Neural progenitor cell (in vitro differentiated cells): ENCODE measurements around the gene EIF5A. TPM values are rescaled to one million over a fixed set of nuclear protein-coding genes. Genes with fewer than 3 reads are reported as not detected.

Experiments used
- DNase-seq: peaks from one replicate; pipeline ENCODE4 v3.0.0-alpha.2; 2016; ENCODE audit warnings: low spot score
- H2AFZ ChIP-seq: fragments of 200-600 bp; sonication (generic); replicated peaks from 2 replicates; pipeline ENCODE4 v1.6.1; 2016; ENCODE audit warnings: antibody characterized with exemption
- H3F3A ChIP-seq: fragments of 200-600 bp; sonication (generic); 2 replicates; pipeline ENCODE4 v1.6.1; 2016; ENCODE audit warnings: antibody characterized with exemption, low read depth
- H3K27ac ChIP-seq: fragments of 200-600 bp; sonication (generic); 2 replicates; pipeline ENCODE4 v1.5.1; 2016; ENCODE audit warnings: mild to moderate bottlenecking
- H3K27me3 ChIP-seq: fragments of 200-600 bp; sonication (generic); 2 replicates; pipeline ENCODE4 v1.6.1; 2016; ENCODE audit warnings: mild to moderate bottlenecking, moderate library complexity
- H3K36me3 ChIP-seq: fragments of 200-600 bp; sonication (generic); 2 replicates; pipeline ENCODE4 v1.5.1; 2016
- H3K4me1 ChIP-seq: fragments of 200-600 bp; sonication (generic); 2 replicates; pipeline ENCODE4 v1.6.1; 2016; ENCODE audit warnings: mixed run types
- H3K4me2 ChIP-seq: fragments of 200-600 bp; sonication (generic); 2 replicates; pipeline ENCODE4 v1.6.1; 2016
- H3K4me3 ChIP-seq: fragments of 200-600 bp; sonication (generic); 2 replicates; pipeline ENCODE4 v1.5.1; 2016
- H3K79me2 ChIP-seq: fragments of 200-600 bp; sonication (generic); 2 replicates; pipeline ENCODE4 v1.6.1; 2016; ENCODE audit warnings: low read depth
- H3K9ac ChIP-seq: fragments of 200-600 bp; sonication (generic); 2 replicates; pipeline ENCODE4 v1.6.1; 2016
- H3K9me3 ChIP-seq: fragments of 200-600 bp; sonication (generic); 2 replicates; pipeline ENCODE4 v1.5.1; 2016; ENCODE audit warnings: low read depth
- H4K20me1 ChIP-seq: fragments of 200-600 bp; sonication (generic); 2 replicates; pipeline ENCODE4 v1.6.1; 2016; ENCODE audit warnings: low read depth
- H3K27ac Mint-ChIP-seq: 3 replicates; pipeline ENCODE4 v1.8.0; 2021; ENCODE audit warnings: mixed read lengths
- H3K27me3 Mint-ChIP-seq: 2 replicates; pipeline ENCODE4 v1.8.0; 2022; ENCODE audit warnings: low read depth, mild to moderate bottlenecking, inconsistent platforms, moderate library complexity, mixed read lengths; ENCODE audit not compliant: insufficient read depth
- H3K36me3 Mint-ChIP-seq: 3 replicates; pipeline ENCODE4 v1.8.0; 2021; ENCODE audit warnings: mixed read lengths
- H3K4me1 Mint-ChIP-seq: 3 replicates; pipeline ENCODE4 v1.8.0; 2021; ENCODE audit warnings: mixed read lengths
- H3K4me3 Mint-ChIP-seq: 3 replicates; pipeline ENCODE4 v1.8.0; 2021; ENCODE audit warnings: mild to moderate bottlenecking, moderate library complexity, mixed read lengths
- H3K9me3 Mint-ChIP-seq: 3 replicates; pipeline ENCODE4 v1.8.0; 2020; ENCODE audit warnings: mixed read lengths
- EZH2 ChIP-seq: fragments of 200-600 bp; sonication (generic); IDR thresholded peaks from 2 replicates; pipeline ENCODE4 v1.6.1; 2017; ENCODE audit warnings: antibody characterized with exemption, mild to moderate bottlenecking, moderate library complexity
- EZH2phosphoT487 ChIP-seq: fragments of 200-600 bp; sonication (generic); IDR thresholded peaks from 2 replicates; pipeline ENCODE4 v1.6.1; 2017; ENCODE audit warnings: antibody characterized with exemption
- total RNA-seq: library from RNA; depleted of rRNA; stranded (reverse); fragments of >200 nt; gene quantifications from 2 replicates; pipeline ENCODE4 v1.2.3, GENCODE V29; 2015; ENCODE audit warnings: low replicate concordance
- TF ChIP-seq, protein P1 (sequence below): fragments of 200-600 bp; sonication (generic); IDR thresholded peaks from 2 replicates; pipeline ENCODE4 v1.5.1; 2017; ENCODE audit warnings: antibody characterized with exemption, mild to moderate bottlenecking

Gene EIF5A
- total RNA-seq, 1 donor from 2014 or later, result 251 TPM

DNA sequence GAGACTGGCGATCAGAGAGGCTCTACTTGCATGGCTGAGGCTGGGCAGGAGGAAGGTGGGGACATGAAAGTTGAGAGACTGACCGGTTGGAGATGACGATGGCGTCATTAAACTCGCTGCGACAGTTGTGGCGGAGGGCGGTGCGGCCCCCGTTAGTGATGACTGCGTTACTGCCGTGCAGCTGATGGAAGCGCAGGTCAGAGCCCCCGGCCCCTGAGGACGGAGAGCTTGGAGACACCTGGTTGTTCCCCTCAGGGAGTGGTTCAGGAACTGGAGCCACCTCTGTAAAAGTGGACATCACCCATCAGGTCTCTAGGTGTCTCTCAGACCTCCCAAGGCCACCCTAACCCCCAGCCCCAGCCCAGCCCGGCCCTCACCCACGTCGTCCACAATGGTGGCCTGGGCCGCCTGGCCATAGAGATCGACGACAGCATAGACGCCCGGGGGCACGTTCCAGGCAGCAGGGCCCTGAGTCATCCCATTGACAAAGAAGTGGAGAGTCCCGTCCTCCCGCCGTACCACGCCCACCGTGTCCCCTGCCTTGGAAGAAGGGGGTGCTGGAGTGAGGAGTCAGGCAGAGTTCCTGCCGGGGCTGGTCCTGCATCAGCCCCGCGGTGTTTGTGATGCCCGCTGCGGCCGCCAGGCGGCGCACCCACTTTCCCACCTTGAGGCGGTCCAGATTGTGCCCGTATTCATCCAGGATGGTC lies 16.5 kb downstream of the EIF5A start:
- H3K27me3 ChIP-seq, result no peaks in the 10 kb centered on the region
- peaks cover 15% of the 10 kb centered on the region for H3K4me1 Mint-ChIP-seq
- H3K27ac ChIP-seq, result no peak overlapping the region
- peak; percentile 72 for DNase-seq
- no peak overlapping the region for H2AFZ ChIP-seq
- H3K4me2 ChIP-seq, result no peak overlapping the region
- no peak overlapping the region for H3K4me3 Mint-ChIP-seq
- H3K27ac Mint-ChIP-seq, result no peak overlapping the region
- no peak overlapping the region for H3K9ac ChIP-seq
- peaks cover 20% of the 10 kb centered on the region for H3K79me2 ChIP-seq
- peaks cover 21% of the 10 kb centered on the region for H3K36me3 Mint-ChIP-seq
- peaks cover 10% of the 10 kb centered on the region for H3F3A ChIP-seq
- H3K36me3 ChIP-seq, result no peaks in the 10 kb centered on the region
- H3K4me3 ChIP-seq, result no peak overlapping the region
- H3K4me1 ChIP-seq, result peaks cover 8% of the 10 kb centered on the region
- H4K20me1 ChIP-seq, result peaks cover 4% of the 10 kb centered on the region
- no peaks in the 10 kb centered on the region for H3K9me3 Mint-ChIP-seq
- TF ChIP-seq, protein P1, sequence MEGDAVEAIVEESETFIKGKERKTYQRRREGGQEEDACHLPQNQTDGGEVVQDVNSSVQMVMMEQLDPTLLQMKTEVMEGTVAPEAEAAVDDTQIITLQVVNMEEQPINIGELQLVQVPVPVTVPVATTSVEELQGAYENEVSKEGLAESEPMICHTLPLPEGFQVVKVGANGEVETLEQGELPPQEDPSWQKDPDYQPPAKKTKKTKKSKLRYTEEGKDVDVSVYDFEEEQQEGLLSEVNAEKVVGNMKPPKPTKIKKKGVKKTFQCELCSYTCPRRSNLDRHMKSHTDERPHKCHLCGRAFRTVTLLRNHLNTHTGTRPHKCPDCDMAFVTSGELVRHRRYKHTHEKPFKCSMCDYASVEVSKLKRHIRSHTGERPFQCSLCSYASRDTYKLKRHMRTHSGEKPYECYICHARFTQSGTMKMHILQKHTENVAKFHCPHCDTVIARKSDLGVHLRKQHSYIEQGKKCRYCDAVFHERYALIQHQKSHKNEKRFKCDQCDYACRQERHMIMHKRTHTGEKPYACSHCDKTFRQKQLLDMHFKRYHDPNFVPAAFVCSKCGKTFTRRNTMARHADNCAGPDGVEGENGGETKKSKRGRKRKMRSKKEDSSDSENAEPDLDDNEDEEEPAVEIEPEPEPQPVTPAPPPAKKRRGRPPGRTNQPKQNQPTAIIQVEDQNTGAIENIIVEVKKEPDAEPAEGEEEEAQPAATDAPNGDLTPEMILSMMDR, result peak; percentile 90
- TF ChIP-seq EZH2phosphoT487, result no peak
- TF ChIP-seq EZH2, result no peak
- H3K27me3 Mint-ChIP-seq, result peaks cover 7% of the 10 kb centered on the region
- H3K9me3 ChIP-seq, result no peaks in the 10 kb centered on the region

DNA sequence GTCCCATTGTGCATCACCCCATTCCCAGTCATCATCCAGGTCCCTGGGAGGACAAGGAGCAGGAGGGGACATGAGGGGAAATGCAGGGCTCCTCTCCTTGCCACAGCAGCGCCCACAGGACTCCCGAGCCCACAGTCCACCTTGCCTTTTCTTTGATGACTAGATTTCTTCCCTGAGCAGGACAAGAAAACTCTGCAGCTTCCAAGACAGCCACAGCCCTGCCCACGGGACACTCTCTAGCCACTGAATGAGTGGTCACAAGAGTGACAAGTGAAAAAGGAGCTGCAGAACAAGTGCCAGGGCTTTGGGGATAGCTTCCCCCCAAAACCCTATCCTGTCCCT lies 17.0 kb downstream of the EIF5A start:
- Histone ChIP-seq H4K20me1 (peaks cover 4% of the 10 kb centered on the region), H3K9ac (no peak overlapping the region), H3K36me3 (no peaks in the 10 kb centered on the region), H3K27ac (no peak overlapping the region), H3K9me3 (no peaks in the 10 kb centered on the region), H2AFZ (no peak overlapping the region), H3K4me2 (no peak overlapping the region), H3K4me1 (peaks cover 8% of the 10 kb centered on the region), H3K79me2 (peaks cover 20% of the 10 kb centered on the region), H3F3A (peaks cover 10% of the 10 kb centered on the region), H3K4me3 (no peak overlapping the region), H3K27me3 (no peaks in the 10 kb centered on the region)
- Mint-ChIP-seq H3K27ac (no peak overlapping the region), H3K27me3 (peaks cover 9% of the 10 kb centered on the region), H3K4me1 (peaks cover 15% of the 10 kb centered on the region), H3K9me3 (no peaks in the 10 kb centered on the region), H3K36me3 (peaks cover 20% of the 10 kb centered on the region), H3K4me3 (no peak overlapping the region)
- no peak for DNase-seq
- TF ChIP-seq EZH2 (no peak), EZH2phosphoT487 (no peak)
- TF ChIP-seq, protein P1, result no peak

DNA sequence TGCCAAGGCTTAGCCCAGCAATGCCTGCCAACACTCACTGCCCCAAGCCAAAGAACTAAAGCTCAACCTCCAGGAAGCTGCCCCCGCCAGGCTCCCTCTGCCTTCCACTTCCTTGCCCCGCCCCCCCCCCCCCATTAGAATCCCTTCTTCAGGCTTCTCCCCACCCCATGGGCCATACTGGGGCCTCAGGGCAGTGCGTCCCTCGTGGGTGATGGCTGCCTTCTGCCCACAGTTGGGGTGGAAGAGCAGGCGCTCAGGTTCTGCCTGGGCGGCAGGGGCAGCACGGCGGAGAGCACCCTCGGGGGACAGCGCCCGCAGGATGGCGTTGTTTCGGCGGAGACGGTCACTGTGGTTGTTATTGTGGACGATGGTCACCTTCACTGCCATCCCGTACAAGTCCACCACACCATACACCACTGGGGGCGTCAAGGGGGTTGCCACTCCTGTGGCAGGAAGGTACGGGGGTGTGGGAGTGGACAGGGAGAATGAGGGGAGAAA lies 17.7 kb downstream of the EIF5A start:
- no peaks in the 10 kb centered on the region for H3K27me3 ChIP-seq
- no peaks in the 10 kb centered on the region for H3K36me3 ChIP-seq
- Mint-ChIP-seq H3K4me3 (no peak overlapping the region), H3K36me3 (peaks cover 20% of the 10 kb centered on the region), H3K27ac (no peak overlapping the region), H3K4me1 (peaks cover 17% of the 10 kb centered on the region), H3K9me3 (no peaks in the 10 kb centered on the region), H3K27me3 (peaks cover 13% of the 10 kb centered on the region)
- TF ChIP-seq EZH2 (no peak), EZH2phosphoT487 (no peak)
- TF ChIP-seq, protein P1, result no peak
- H3F3A ChIP-seq, result peaks cover 16% of the 10 kb centered on the region
- H3K27ac ChIP-seq, result no peak overlapping the region
- peaks cover 20% of the 10 kb centered on the region for H3K79me2 ChIP-seq
- peaks cover 4% of the 10 kb centered on the region for H4K20me1 ChIP-seq
- no peak for DNase-seq
- peaks cover 8% of the 10 kb centered on the region for H3K4me1 ChIP-seq
- H2AFZ ChIP-seq, result no peak overlapping the region
- no peak overlapping the region for H3K4me2 ChIP-seq
- H3K9me3 ChIP-seq, result no peaks in the 10 kb centered on the region
- H3K4me3 ChIP-seq, result no peak overlapping the region
- H3K9ac ChIP-seq, result no peak overlapping the region
